Body of pancreas (tissue), 4 donors: ENCODE results near the gene ZCCHC7.

Experiments used
- POLR2A ChIP-seq, 3 donors: fragments of 450-650 bp; IDR thresholded peaks; one replicate each; pipeline ENCODE4 v1.6.1; 2016; ENCODE audit warnings: antibody characterized with exemption in 3 of 3, mild to moderate bottlenecking in 2 of 3
- TF ChIP-seq, protein P1 (sequence below), 7 experiments: fragments of 450-650 bp in 4 of 7; fragments of 200-600 bp in 3 of 7; sonication (generic) in 3 of 7; IDR thresholded peaks; one replicate each; pipeline ENCODE4 v1.5.1; 2016 to 2019; ENCODE audit warnings: antibody characterized with exemption in 7 of 7

DNA sequence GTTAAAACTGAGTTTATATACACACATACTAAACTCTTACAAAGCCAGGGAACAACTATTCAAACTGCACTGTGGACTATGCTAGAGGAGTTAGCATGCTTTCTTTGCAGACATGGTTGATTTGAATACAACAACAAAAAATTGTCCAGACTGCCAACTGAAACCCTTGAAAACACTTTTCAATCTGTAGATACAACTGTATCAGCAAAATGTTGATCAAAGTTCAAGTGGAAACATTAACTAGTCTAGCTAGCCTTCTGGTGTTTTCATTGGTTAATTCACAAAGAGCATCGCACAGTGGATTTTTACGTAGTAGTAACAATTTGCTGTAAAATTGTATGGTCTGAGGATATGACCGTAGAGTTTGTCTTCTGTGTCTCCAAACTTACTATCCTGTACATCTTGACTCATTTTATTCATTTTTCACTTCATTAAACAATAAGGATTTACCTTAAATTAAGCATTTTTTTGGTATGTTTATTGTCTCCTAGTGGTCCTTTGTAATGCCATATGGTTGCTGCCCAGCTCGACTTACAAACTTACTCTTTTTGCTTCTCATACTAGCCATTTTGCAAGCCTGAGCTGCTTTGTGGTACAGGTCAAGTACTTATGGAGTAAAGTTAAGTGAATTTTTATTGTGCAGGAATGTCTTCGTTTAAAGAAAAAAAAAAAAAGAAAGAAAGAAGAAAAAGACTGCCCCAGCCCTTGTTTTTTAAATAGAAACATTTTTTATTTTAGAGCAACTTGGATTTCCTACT lies 123.4 kb downstream of the ZCCHC7 start:
- TF ChIP-seq, protein P1, sequence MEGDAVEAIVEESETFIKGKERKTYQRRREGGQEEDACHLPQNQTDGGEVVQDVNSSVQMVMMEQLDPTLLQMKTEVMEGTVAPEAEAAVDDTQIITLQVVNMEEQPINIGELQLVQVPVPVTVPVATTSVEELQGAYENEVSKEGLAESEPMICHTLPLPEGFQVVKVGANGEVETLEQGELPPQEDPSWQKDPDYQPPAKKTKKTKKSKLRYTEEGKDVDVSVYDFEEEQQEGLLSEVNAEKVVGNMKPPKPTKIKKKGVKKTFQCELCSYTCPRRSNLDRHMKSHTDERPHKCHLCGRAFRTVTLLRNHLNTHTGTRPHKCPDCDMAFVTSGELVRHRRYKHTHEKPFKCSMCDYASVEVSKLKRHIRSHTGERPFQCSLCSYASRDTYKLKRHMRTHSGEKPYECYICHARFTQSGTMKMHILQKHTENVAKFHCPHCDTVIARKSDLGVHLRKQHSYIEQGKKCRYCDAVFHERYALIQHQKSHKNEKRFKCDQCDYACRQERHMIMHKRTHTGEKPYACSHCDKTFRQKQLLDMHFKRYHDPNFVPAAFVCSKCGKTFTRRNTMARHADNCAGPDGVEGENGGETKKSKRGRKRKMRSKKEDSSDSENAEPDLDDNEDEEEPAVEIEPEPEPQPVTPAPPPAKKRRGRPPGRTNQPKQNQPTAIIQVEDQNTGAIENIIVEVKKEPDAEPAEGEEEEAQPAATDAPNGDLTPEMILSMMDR (IDR thresholded peaks at IDR 0.05), result no peak
- TF ChIP-seq POLR2A (IDR thresholded peaks at IDR 0.05), result no peak
